Measurements from ENCODE around the gene SHD.
"Not testable (repeated sequence)": the region's sequence is repeated elsewhere in the genome, so short reads cannot be mapped to it uniquely, and the experiment has no call there.

SHD gene

GRCh38 chr19:4256563-4256962 lies 22.5 kb upstream of the SHD start:
- no peak overlapping the region for H3K4me3 Mint-ChIP-seq
- no peaks in the 10 kb centered on the region for H3K27me3 Mint-ChIP-seq
- no peaks in the 10 kb centered on the region for H3K9me3 Mint-ChIP-seq
- H3K4me1 Mint-ChIP-seq (ENCODE audit: low read depth), result peaks cover 16% of the 10 kb centered on the region
- intact Hi-C loops (cut with micrococcal nuclease), result no loop called here
- peaks cover 97% of the 10 kb centered on the region for H3K36me3 Mint-ChIP-seq (ENCODE audit: low read depth)
- H3K27ac Mint-ChIP-seq, result no peak overlapping the region

DNA sequence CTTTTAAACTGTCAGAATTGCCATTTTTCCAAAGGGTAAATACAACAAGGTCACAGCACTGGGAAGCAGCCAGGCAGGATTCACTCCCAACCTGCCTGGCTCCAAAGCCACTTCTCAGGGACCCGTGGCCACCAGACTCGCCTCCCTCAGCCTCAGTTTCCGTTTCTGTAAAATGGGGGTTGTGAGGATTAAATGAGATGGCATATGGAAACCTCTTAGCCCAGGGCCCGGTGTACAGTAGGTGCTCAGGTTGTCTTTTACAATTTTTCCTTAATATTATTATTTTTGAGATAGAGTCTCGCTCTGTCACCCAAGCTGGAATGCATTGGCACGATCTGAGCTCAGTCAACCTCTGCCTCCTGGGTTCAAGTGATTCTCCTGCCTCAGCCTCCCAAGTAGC lies 22.0 kb upstream of the SHD start:
- Mint-ChIP-seq H3K27ac (no peak overlapping the region), H3K36me3 (ENCODE audit: low read depth) (peaks cover 97% of the 10 kb centered on the region), H3K4me1 (ENCODE audit: low read depth) (peaks cover 16% of the 10 kb centered on the region)

DNA sequence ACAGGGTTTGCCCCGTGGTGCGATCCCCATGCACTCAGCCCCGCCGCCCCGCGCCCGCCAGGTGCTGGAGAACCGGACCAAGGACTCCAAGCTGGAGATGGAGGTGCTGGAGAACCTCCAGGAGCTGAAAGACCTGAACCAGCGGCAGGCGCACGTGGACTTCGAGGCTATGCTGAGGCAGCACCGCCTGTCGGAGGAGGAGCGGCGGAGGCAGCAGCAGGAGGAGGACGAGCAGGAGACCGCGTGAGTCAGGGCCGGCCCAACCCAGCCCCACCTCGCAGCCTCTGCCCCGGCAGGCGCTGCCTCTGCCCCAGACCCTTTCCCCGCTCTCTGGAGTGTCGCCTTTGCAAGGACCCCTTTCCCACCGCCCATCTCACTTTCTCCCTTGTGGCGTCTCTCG lies 20.9 kb upstream of the SHD start:
- Mint-ChIP-seq H3K4me1 (ENCODE audit: low read depth) (peaks cover 16% of the 10 kb centered on the region), H3K36me3 (ENCODE audit: low read depth) (peaks cover 97% of the 10 kb centered on the region), H3K4me3 (no peak overlapping the region), H3K9me3 (no peaks in the 10 kb centered on the region), H3K27me3 (no peaks in the 10 kb centered on the region), H3K27ac (no peak overlapping the region)
- intact Hi-C loops (cut with micrococcal nuclease), result no loop called here

More for the DNA sequence above, 22.0 kb upstream of the SHD start:
- H3K27me3 Mint-ChIP-seq, result no peaks in the 10 kb centered on the region
- intact Hi-C loops (cut with micrococcal nuclease), result no loop called here
- no peaks in the 10 kb centered on the region for H3K9me3 Mint-ChIP-seq
- no peak overlapping the region for H3K4me3 Mint-ChIP-seq

DNA sequence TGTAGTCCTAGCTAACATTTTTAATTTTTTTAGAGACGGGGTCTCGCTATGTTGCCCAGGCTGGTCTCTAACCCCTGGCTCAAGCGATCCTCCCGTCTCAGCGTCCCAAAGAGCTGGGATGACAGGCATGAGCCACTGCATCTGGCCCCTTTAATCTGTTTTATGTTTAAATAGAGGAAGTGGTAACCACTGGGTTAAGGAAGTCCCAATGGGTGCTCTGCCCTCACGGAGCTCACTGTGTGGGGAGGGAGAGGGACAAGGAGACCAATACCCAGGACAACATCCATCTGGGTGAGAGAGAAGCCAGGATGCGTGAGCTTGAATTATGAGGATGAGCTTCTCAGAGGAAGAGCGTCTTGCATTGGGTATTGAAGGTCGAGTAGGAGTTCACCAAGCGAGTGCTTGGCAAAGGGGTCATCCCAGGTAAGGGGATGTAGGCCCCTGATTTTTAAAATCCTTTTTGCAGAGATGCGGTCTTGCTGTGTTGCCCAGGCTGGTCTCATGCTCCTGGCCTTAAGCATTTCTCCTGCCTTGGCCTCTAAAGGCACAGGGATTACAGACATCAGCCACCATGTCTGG lies 18.4 kb upstream of the SHD start:
- H3K27me3 Mint-ChIP-seq, result no peaks in the 10 kb centered on the region
- no peak overlapping the region for H3K4me3 Mint-ChIP-seq
- H3K36me3 Mint-ChIP-seq (ENCODE audit: low read depth), result peaks cover 97% of the 10 kb centered on the region
- H3K9me3 Mint-ChIP-seq, result no peaks in the 10 kb centered on the region
- intact Hi-C loops (cut with micrococcal nuclease), result no loop called here
- H3K27ac Mint-ChIP-seq, result peak overlapping the region; percentile 51
- peaks cover 30% of the 10 kb centered on the region for H3K4me1 Mint-ChIP-seq (ENCODE audit: low read depth)

- intact Hi-C loops (cut with micrococcal nuclease), result no loop called here
- Mint-ChIP-seq H3K27me3 (no peaks in the 10 kb centered on the region), H3K9me3 (no peaks in the 10 kb centered on the region), H3K27ac (no peak overlapping the region), H3K36me3 (ENCODE audit: low read depth) (peaks cover 98% of the 10 kb centered on the region), H3K4me1 (ENCODE audit: low read depth) (peaks cover 44% of the 10 kb centered on the region), H3K4me3 (no peak overlapping the region)
Measured at GRCh38 chr19:4264812-4265211, 14.3 kb upstream of the SHD start.

GRCh38 chr19:4266253-4267000 lies 12.6 kb upstream of the SHD start:
- H3K9me3 Mint-ChIP-seq, result no peaks in the 10 kb centered on the region
- peaks cover 32% of the 10 kb centered on the region for H3K4me1 Mint-ChIP-seq (ENCODE audit: low read depth)
- intact Hi-C loops (cut with micrococcal nuclease), result no loop called here
- H3K27ac Mint-ChIP-seq, result peak overlapping the region; percentile 47
- H3K36me3 Mint-ChIP-seq (ENCODE audit: low read depth), result peaks cover 98% of the 10 kb centered on the region
- no peak overlapping the region for H3K4me3 Mint-ChIP-seq
- no peaks in the 10 kb centered on the region for H3K27me3 Mint-ChIP-seq

DNA sequence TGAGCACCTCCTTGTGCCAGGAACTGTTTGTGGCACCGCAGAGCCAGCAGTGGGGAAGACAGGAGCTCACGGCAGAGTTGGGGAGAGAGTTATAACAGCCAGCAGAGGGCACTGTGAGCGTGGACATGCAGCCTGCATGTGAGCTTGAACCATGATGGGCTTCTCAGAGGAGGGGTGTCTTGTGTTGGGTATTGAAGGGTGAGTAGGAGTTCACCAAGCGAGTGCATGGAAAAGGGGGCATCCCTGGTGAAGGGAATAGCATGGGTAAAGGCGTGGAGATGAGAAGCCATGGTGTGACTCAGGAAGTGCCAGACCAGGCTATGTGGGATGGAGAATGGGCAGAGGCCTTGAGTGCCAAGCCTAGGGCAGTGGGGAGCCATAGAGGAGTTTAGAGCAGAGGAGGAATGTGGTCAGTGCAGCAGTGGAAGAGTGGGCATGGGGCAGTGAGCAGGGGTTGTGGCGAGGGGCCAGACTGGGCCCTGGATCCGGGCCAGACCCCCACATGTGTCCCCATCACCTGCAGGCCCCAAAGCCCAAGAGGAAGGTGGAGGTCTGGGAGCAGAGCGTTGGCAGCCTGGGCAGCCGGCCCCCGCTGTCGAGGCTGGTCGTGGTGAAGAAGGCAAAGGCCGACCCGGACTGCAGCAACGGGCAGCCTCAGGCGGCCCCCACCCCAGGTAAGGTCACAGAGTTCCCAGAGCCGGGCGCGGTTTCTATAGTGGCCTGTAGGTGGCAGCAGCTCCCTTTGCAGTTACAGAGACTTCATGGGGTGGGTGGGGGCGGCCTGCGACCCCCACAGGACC lies 11.8 kb upstream of the SHD start:
- H3K36me3 Mint-ChIP-seq (ENCODE audit: low read depth), result peaks cover 95% of the 10 kb centered on the region
- no peaks in the 10 kb centered on the region for H3K27me3 Mint-ChIP-seq
- peak overlapping the region; percentile 7 for H3K27ac Mint-ChIP-seq
- H3K4me1 Mint-ChIP-seq (ENCODE audit: low read depth), result peaks cover 32% of the 10 kb centered on the region
- intact Hi-C loops (cut with micrococcal nuclease), result loop anchor here (1.0 kb wide), 1 partner anchor 85 kb away; no protein-coding TSS in a partner anchor
- no peaks in the 10 kb centered on the region for H3K9me3 Mint-ChIP-seq
- H3K4me3 Mint-ChIP-seq, result no peak overlapping the region

GRCh38 chr19:4267901-4268815 lies 10.9 kb upstream of the SHD start:
- Mint-ChIP-seq H3K27me3 (no peaks in the 10 kb centered on the region), H3K27ac (peak overlapping the region; percentile 11), H3K4me1 (ENCODE audit: low read depth) (peaks cover 32% of the 10 kb centered on the region), H3K4me3 (no peak overlapping the region), H3K36me3 (ENCODE audit: low read depth) (peaks cover 87% of the 10 kb centered on the region), H3K9me3 (no peaks in the 10 kb centered on the region)
- intact Hi-C loops (cut with micrococcal nuclease), result loop anchor here (1.0 kb wide), 1 partner anchor 84 kb away; no protein-coding TSS in a partner anchor

DNA sequence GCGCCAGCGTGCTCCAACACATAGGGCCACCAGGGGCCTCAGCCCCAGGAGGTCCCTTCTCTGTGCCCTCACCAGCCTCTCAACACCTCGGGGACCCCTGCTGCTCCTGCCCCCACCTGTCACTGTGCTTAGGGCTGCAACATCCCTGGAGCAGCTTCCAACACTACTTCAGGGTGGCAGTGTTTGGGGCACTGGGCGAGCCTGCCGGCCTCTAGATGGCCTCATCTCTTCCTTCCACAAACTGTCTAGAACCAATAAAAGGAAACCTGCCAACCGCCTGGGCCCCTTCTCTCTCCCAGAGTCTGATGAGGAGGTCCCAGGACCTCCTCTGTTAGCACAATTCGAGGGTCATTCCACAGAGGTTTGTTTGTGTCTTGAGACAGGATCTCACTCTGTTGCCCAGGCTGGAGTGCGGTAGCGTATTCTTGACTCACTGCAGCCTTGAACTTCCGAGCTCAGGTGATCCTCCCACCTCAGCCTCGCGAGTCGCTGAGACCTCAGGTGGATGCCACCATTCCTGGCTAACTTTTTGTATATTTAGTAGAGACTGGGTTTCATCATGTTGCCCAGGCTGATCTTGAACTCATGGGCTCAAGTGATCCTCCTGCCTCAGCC lies 10.1 kb upstream of the SHD start:
- Mint-ChIP-seq H3K27ac (peak overlapping the region; percentile 11), H3K27me3 (no peaks in the 10 kb centered on the region), H3K9me3 (no peaks in the 10 kb centered on the region), H3K4me1 (ENCODE audit: low read depth) (peaks cover 28% of the 10 kb centered on the region), H3K36me3 (ENCODE audit: low read depth) (peaks cover 79% of the 10 kb centered on the region), H3K4me3 (no peak overlapping the region)
- intact Hi-C loops (cut with micrococcal nuclease), result no loop called here

DNA sequence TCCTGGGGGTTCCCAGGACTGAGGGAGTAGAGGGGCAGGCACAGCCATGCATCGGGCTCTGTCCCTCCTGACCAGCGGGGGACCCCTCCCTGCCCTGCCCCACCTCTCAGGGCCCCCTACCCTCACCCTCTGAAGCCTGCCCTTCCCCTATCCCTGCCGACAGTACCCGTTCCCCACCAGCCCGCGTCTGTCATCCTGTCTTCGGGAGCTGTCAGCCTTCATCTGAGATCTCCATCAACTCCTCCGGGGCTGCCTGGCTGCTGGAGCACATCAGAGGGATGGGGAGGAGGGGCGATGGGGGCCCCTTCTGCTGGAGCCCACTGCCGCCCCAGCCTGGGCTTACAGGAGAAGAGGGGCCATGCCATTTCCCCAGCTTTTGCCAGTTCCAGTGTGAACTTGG lies 6.2 kb upstream of the SHD start:
- Mint-ChIP-seq H3K4me1 (ENCODE audit: low read depth) (no peaks in the 10 kb centered on the region), H3K9me3 (no peaks in the 10 kb centered on the region), H3K27ac (no peak overlapping the region), H3K36me3 (ENCODE audit: low read depth) (peaks cover 40% of the 10 kb centered on the region), H3K27me3 (peaks cover 18% of the 10 kb centered on the region), H3K4me3 (no peak overlapping the region)
- intact Hi-C loops (cut with micrococcal nuclease), result no loop called here

DNA sequence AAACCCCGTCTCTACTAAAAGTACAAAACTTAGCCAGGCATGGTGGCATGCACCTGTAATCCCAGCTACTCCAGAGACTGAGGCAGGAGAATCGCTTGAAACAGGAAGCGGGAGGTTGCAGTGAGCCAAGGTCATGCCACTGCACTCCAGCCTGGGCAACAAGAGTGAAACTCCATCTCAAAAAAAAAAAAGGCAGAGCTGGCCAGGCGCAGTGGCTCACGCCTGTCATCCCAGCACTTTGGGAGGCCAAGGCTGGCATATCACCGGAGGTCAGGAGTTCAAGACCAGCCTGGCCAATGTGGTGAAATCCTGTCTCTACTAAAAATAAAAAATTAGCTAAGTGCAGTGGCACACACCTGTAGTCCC lies 4.8 kb upstream of the SHD start:
- H3K4me1 Mint-ChIP-seq (ENCODE audit: low read depth); H3K4me3 Mint-ChIP-seq; H3K9me3 Mint-ChIP-seq; intact Hi-C loops (cut with micrococcal nuclease); H3K27ac Mint-ChIP-seq: not testable (repeated sequence)
- Mint-ChIP-seq H3K36me3 (ENCODE audit: low read depth) (peaks cover 26% of the 10 kb centered on the region), H3K27me3 (peaks cover 28% of the 10 kb centered on the region)

GRCh38 chr19:4277191-4277696 lies 1.8 kb upstream of the SHD start:
- H3K9me3 Mint-ChIP-seq, result no peaks in the 10 kb centered on the region
- no peaks in the 10 kb centered on the region for H3K36me3 Mint-ChIP-seq (ENCODE audit: low read depth)
- intact Hi-C loops (cut with micrococcal nuclease), result no loop called here
- no peak overlapping the region for H3K27ac Mint-ChIP-seq
- H3K27me3 Mint-ChIP-seq, result peaks cover 54% of the 10 kb centered on the region
- H3K4me3 Mint-ChIP-seq, result no peak overlapping the region
- H3K4me1 Mint-ChIP-seq (ENCODE audit: low read depth), result peaks cover 5% of the 10 kb centered on the region

DNA sequence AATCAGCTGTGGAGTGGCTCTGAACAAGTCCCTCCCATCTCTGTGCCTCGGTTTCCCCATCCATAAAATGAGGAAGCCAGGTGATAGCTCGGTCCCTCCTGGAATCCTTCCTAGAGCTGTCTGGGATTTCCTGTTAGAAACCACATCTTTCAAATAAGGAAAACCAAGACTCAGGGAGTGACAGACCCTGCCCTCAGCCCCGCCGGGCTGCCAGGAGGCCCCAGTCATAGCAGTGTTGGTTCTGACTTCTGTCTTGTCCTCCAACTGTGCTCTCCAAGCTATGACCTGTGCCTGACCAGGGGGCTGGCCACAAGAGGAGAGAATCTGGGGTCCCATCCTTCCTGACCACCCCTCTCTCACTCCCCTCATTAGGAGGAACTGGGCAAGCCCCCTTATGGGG lies 1.1 kb upstream of the SHD start:
- H3K4me3 Mint-ChIP-seq, result no peak overlapping the region
- peaks cover 5% of the 10 kb centered on the region for H3K4me1 Mint-ChIP-seq (ENCODE audit: low read depth)
- H3K36me3 Mint-ChIP-seq (ENCODE audit: low read depth), result no peaks in the 10 kb centered on the region
- no peaks in the 10 kb centered on the region for H3K9me3 Mint-ChIP-seq
- intact Hi-C loops (cut with micrococcal nuclease), result no loop called here
- H3K27ac Mint-ChIP-seq, result no peak overlapping the region
- H3K27me3 Mint-ChIP-seq, result peaks cover 61% of the 10 kb centered on the region

Measured in dendritic cell treated with granulocyte-macrophage colony-stimulating factor and Interleukin-4, amounts not matched to agents 40 ng/mL and 50 ng/mL, for 4 days (primary cell).